GM13977 (cell line): Measurements from ENCODE around the gene HPCAL1.

ENCODE experiments used
- DNase-seq: peaks from one replicate; pipeline ENCODE4 v3.0.0; 2012; ENCODE audit warnings: low spot score
- CTCF ChIP-seq: IDR thresholded peaks from 2 replicates; pipeline ENCODE4 v1.5.1; 2012; ENCODE audit warnings: mild to moderate bottlenecking, control low read depth; ENCODE audit not compliant: insufficient read depth; ENCODE audit errors: extremely low read depth, missing control alignments
- in situ Hi-C: fragments of 300-500 bp; cut with MboI; formaldehyde crosslinking; loops from one replicate; pipeline ENCODE4 v1.12.0; 2022; ENCODE audit warnings: low sequenced_read_pairs, low pct_unique_long_range_greater_than_20kb, mixed read lengths, inconsistent platforms; ENCODE audit not compliant: unreplicated experiment

HPCAL1 gene

GRCh38 chr2:10309286-10309685 is 6.6 kb downstream of the HPCAL1 start:
- TF ChIP-seq CTCF: no peak
- DNase-seq: no peak
- in situ Hi-C loops: no loop called here

- no peak for DNase-seq
- no peak for TF ChIP-seq CTCF
- in situ Hi-C loops: no loop called here
These were observed 7.7 kb downstream of the HPCAL1 start for GRCh38 chr2:10310309-10310888.

GRCh38 chr2:10311736-10312135 is 9.0 kb downstream of the HPCAL1 start:
- TF ChIP-seq CTCF: no peak
- no peak for DNase-seq
- in situ Hi-C loops: no loop called here

GRCh38 chr2:10312437-10312957 is 9.8 kb downstream of the HPCAL1 start:
- no peak for TF ChIP-seq CTCF
- DNase-seq: no peak
- in situ Hi-C loops: no loop called here

- TF ChIP-seq CTCF: no peak
- DNase-seq: no peak
- in situ Hi-C loops: no loop called here
These were observed 13.6 kb downstream of the HPCAL1 start for GRCh38 chr2:10316336-10316735.

- in situ Hi-C loops: no loop called here
- no peak for DNase-seq
- TF ChIP-seq CTCF: no peak
These were observed 14.2 kb downstream of the HPCAL1 start for GRCh38 chr2:10316860-10317259.

- DNase-seq: no peak
- TF ChIP-seq CTCF: no peak
- in situ Hi-C loops: no loop called here
These were observed 14.9 kb downstream of the HPCAL1 start for GRCh38 chr2:10317646-10318045.
